Neutrophil (primary cell): ENCODE data around the gene ST7.

Experiments used
- H3K27ac ChIP-seq: fragments of 200-600 bp; sonication (generic); 2 replicates; pipeline ENCODE4 v1.5.1; 2016; ENCODE audit warnings: mild to moderate bottlenecking, moderate library complexity
- H3K27me3 ChIP-seq: fragments of 200-600 bp; sonication (generic); 2 replicates; pipeline ENCODE4 v1.6.0; 2016; ENCODE audit warnings: mild to moderate bottlenecking
- H3K36me3 ChIP-seq: fragments of 200-600 bp; sonication (generic); 2 replicates; pipeline ENCODE4 v1.5.1; 2017
- H3K4me1 ChIP-seq, 2 experiments: fragments of 200-600 bp in 1 of 2; sonication (generic) in 1 of 2; 1 replicate in 1 of 2; 2 replicates in 1 of 2; pipeline versions ENCODE4 v1.5.1 to v1.6.1; 2013 to 2016; ENCODE audit warnings: low read depth in 1 of 2, low read length in 1 of 2, mild to moderate bottlenecking in 1 of 2, moderate library complexity in 1 of 2; ENCODE audit not compliant: control insufficient read depth in 1 of 2, insufficient read depth in 1 of 2
- H3K4me3 ChIP-seq, 2 experiments: fragments of 200-600 bp in 1 of 2; sonication (generic) in 1 of 2; 1 replicate in 1 of 2; 2 replicates in 1 of 2; pipeline ENCODE4 v1.5.1; 2013 to 2016; ENCODE audit warnings: low read depth in 1 of 2, low read length in 1 of 2, mild to moderate bottlenecking in 1 of 2, moderate library complexity in 1 of 2
- H3K9me3 ChIP-seq: fragments of 200-600 bp; sonication (generic); 2 replicates; pipeline ENCODE4 v1.5.1; 2016
- TF ChIP-seq, protein P1 (sequence below): fragments of 200-600 bp; sonication (generic); IDR thresholded peaks from 2 replicates; pipeline ENCODE4 v1.5.1; 2016; ENCODE audit warnings: antibody characterized with exemption

The ST7 gene

DNA sequence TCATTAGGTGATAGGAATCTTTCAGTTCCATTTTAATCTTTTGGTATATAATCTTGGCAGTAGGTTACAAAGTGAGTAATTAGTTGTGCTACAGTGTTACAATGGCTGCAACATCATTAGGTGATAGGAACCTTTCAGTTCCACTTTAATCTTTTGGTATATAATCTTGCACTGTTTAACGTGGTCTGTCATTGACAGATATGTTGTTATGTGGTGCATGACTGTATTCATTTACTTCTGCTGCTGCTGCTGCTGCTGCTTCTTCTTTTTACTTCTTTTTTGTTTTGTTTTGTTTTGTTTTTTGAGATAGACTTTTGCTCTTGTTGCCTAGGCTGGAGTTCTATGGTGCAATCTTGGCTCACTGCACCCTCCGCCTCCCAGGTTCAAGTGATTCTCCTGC lies 28.6 kb downstream of the ST7 start:
- H3K36me3 ChIP-seq, result no peaks in the 10 kb centered on the region
- peaks cover 0 to 4% of the 10 kb centered on the region in 2 experiments for H3K4me1 ChIP-seq
- TF ChIP-seq, protein P1, sequence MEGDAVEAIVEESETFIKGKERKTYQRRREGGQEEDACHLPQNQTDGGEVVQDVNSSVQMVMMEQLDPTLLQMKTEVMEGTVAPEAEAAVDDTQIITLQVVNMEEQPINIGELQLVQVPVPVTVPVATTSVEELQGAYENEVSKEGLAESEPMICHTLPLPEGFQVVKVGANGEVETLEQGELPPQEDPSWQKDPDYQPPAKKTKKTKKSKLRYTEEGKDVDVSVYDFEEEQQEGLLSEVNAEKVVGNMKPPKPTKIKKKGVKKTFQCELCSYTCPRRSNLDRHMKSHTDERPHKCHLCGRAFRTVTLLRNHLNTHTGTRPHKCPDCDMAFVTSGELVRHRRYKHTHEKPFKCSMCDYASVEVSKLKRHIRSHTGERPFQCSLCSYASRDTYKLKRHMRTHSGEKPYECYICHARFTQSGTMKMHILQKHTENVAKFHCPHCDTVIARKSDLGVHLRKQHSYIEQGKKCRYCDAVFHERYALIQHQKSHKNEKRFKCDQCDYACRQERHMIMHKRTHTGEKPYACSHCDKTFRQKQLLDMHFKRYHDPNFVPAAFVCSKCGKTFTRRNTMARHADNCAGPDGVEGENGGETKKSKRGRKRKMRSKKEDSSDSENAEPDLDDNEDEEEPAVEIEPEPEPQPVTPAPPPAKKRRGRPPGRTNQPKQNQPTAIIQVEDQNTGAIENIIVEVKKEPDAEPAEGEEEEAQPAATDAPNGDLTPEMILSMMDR, result no peak
- H3K27me3 ChIP-seq, result no peaks in the 10 kb centered on the region
- H3K4me3 ChIP-seq, result no peak overlapping the region
- no peaks in the 10 kb centered on the region for H3K9me3 ChIP-seq
- H3K27ac ChIP-seq, result no peak overlapping the region

DNA sequence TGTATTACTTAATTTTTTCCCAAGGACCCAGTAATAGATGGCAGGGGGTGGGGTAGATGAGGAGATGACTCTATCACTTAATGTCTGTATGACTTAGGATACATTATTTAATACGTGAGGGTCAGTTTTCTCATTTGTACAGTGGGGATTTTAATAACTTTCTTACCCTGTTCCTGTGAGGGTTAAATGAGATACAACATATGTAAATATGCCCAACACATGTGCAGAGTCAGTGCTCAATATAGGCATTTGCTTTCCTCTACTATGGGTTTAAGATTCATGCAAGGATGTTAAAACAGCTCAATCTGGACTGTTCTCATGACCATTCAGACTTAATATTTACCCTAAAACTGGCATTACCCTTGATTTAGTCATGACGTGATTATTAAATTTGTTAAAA lies 31.2 kb downstream of the ST7 start:
- TF ChIP-seq, protein P1, result no peak
- Histone ChIP-seq H3K27ac (no peak overlapping the region), H3K27me3 (no peaks in the 10 kb centered on the region), H3K9me3 (no peaks in the 10 kb centered on the region), H3K4me3 (no peak overlapping the region), H3K4me1 (peaks cover 0 to 1% of the 10 kb centered on the region in 2 experiments), H3K36me3 (no peaks in the 10 kb centered on the region)

DNA sequence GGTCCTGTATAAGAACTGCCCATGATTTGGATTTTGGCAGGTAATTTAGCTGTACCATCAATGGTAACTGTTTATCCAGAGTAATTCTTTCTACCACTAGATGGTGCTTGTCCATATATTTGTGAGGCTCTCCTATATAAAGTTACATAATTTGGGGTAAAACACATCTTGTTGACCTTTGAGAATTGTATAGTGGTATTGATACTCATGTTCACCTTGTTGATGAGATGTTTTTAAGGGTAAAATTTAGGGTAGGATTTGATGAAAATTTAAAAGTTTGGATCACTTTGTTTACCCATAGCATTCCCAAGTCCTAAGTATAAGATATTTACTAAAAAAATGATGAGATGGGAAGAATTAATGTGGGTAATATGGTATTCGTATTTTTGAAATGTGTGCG lies 31.6 kb downstream of the ST7 start:
- Histone ChIP-seq H3K27me3 (no peaks in the 10 kb centered on the region), H3K27ac (no peak overlapping the region), H3K4me1 (no peaks in the 10 kb centered on the region), H3K4me3 (no peak overlapping the region), H3K9me3 (no peaks in the 10 kb centered on the region), H3K36me3 (no peaks in the 10 kb centered on the region)
- TF ChIP-seq, protein P1, result no peak

DNA sequence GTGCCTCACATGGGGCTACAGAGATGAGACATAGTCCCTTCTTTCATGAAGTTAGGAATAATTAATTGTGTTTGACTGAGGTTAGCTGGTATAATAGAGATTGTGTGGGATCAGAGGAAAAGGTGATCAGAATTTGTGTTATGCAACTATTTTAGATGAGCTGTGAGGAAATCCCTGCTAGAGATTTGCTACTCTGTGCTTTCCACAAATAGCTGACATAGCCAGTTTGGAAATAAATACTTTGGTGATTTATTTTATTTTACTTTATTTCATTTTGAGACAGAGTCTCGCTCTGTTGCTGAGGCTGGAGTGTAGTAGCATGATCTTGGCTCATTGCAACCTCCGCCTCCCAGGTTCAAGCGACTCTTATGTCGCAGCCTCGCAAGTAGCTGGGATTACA lies 32.3 kb downstream of the ST7 start:
- Histone ChIP-seq H3K27ac (no peak overlapping the region), H3K4me1 (no peaks in the 10 kb centered on the region), H3K36me3 (no peaks in the 10 kb centered on the region), H3K9me3 (no peaks in the 10 kb centered on the region), H3K27me3 (no peaks in the 10 kb centered on the region), H3K4me3 (no peak overlapping the region)
- TF ChIP-seq, protein P1, result no peak

DNA sequence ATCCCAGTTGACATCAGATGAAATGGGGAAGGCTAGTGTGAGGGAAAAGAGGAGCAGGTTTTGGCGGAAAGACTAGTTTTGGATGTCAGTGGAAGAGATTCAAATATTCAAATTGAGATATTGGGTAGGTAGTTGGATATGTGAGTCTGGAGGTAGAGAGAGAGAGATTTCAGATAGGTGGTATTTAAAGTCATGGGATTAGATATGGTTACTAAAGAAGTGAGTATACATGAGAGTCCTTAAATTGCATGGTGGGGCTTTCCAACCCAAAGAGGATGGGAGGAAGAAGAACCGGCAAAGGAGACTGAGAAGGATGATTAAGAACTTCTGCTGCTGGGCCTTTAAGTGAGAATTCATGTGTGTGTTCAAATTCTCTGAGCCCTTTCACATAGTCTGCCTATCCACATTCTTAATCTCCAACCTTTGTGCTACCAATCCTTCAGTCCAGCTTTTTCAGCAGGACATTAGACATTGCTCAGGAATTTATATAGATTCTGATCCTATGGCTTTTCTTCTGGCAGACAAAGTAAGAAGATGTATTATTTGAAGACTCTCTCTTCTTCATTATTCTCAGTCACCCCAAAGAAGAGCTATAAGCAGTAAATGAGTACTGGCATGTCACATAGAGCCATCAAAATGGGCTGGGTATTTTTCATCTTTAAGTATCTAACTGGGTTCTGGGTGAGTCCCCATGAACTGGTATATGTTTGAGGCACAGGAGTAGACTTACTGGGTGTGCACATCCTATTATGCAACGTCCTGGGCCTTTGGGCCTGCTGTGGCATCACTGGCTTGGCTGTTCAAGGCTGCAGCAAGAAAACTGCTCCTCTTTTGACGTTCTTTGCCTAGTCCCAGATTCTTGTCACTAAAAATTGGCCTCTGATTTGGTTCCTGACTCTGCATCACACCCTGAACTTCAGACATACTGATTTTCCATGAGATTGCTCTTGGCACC lies 33.6 kb downstream of the ST7 start:
- Histone ChIP-seq H3K27ac (no peak overlapping the region), H3K36me3 (no peaks in the 10 kb centered on the region), H3K9me3 (no peaks in the 10 kb centered on the region), H3K4me1 (no peaks in the 10 kb centered on the region), H3K4me3 (no peak overlapping the region), H3K27me3 (no peaks in the 10 kb centered on the region)
- TF ChIP-seq, protein P1, result no peak
